GM18502 (cell line): Measurements from ENCODE around the gene OR13C3.
"Not testable (repeated sequence)": the region's sequence is repeated elsewhere in the genome, so short reads cannot be mapped to it uniquely, and the experiment has no call there.

ENCODE experiments used
- ATAC-seq: cut with Tn5 transposase; IDR thresholded peaks from one replicate; pipeline ENCODE4 v1.9.1; 2021; ENCODE audit warnings: mild to moderate bottlenecking; ENCODE audit not compliant: unreplicated experiment, poor library complexity

OR13C3 gene

DNA sequence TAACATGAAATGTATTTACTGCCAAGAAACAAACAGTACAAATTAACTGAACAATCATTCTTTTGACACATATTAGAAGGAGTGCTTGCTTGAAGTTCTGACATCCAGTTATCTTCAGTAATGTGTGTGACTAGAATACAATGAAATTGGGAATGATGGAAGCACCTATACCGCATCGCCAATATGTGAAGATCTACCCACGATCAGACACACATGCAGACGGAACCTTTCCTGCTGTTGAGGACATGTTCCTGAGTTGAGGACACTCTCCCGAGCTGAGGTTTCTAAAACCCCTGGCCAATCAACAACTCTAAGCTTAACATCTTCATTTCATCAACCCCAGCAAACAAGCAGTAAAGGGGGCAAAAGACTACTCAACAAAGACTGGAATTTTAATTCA lies at the start of gene OR13C3:
TSS of gene OR13C3 (minus strand) at position 101 of the 400 bp plus-strand sequence. CDS start 133 bp downstream, outside the sequence.
- no peak for ATAC-seq

DNA sequence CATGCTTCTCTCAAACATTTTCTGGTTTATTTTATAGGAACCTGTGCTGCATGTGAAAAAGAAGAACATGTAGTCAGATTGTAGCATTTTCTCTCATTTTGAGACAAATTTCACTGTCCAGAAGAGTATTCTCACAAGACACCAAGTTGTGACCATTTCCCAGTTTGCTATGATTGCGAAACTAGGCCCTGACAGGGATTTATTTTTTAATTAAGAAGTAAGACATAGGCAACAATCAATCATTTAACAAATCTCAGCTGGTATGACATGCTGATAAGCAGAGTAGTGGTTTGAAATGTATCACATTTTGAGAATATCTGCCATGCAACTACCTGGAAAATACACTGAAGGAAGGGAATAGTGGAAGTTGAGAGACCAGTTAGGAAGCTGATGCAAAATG lies 43.9 kb upstream of the OR13C3 start:
- ATAC-seq = no peak

DNA sequence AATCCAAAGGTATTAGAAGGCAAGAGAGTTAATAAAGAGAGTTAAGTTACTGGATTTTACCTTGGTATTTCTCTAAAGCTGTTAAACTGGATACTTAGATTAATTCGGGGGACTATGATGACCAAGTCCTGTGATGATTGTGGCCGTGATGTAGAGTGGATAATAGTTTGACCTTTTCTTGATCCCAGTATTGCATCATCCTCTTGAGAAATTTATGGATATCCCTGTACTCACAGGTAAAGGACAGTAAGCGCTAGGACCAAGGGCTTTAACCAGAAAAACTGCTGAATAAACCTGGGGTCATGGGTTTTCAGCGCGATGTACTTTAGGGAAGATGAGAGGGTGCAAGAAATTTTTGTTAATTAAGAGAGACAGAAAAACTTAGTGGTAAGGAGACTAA lies 40.6 kb upstream of the OR13C3 start:
- ATAC-seq = no peak

DNA sequence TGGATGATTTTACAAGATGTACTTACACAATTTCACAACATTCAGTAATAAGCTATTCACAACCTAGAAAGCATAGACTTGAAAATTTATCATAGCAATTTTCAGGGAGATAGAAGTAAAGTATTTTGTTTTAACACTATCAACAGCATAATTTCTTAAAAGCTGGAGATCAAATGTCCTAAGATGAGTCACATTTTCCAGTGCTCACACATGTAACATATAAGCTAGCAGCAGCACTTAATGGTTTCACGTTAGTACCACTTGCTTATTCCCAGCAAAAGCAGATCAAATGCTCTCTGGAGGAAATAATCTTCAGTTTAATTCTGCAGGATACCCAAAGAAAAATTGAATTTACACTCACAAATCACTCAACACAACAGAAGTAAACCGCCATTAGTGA lies 38.8 kb upstream of the OR13C3 start:
- no peak for ATAC-seq

DNA sequence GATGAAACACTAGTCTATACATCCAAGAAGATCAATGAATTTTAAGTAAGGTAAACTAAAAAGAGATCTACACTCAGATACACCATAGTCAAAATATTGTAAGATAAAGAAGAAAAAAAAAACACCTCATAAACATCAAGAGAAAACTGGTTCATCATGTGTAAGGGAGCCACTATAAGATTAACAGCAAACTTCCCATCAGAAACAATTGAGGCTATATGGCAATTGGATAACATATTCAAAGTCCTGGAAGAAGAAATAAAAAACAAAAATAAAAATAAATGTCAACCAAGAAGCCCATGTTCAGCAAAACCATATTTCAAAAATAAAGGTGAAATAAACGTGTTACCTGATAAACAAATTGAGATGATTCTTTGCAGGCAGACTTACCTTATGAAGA lies 36.0 kb upstream of the OR13C3 start:
- no peak for ATAC-seq

DNA sequence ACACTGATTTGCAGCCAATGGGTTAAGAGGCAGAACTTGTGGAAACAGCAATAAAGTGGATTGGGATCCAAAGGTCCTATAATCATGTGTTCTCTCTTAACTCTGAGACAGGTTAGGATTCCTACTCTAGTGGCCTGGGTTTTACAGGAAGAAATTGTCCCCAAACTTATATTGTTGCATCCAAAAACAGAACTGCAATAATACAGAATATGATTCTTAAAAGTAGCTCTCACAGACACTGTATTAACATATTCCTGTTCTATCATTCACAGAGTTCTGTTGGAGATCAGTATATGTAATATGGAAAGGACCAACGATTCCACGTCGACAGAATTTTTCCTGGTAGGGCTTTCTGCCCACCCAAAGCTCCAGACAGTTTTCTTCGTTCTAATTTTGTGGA lies 32.2 kb upstream of the OR13C3 start, which contains the start of gene OR13C8:
TSS of gene OR13C8 (plus strand) at position 301 of the 400 bp plus-strand sequence. CDS start at position 301, 0 bp downstream.
- no peak for ATAC-seq

DNA sequence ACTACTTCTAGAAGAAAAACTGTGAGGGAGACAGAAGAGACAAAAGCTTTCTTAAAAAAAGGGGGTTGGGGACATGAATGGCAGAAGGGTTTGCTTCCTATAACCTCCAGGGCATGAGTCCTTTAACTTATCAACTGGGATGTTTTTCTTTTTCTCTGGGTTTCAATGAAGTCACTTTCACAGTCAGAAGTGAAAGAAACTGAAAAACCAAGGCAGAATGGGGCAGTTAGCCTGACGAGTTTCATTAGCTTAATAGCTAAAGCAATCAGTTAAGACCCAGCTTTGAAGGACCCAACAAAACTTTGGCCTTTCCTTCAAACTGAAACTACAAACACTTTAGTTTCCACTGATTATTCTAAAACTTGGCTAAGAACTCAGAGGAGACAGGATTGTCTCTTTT lies 27.7 kb upstream of the OR13C3 start:
- ATAC-seq = no peak

DNA sequence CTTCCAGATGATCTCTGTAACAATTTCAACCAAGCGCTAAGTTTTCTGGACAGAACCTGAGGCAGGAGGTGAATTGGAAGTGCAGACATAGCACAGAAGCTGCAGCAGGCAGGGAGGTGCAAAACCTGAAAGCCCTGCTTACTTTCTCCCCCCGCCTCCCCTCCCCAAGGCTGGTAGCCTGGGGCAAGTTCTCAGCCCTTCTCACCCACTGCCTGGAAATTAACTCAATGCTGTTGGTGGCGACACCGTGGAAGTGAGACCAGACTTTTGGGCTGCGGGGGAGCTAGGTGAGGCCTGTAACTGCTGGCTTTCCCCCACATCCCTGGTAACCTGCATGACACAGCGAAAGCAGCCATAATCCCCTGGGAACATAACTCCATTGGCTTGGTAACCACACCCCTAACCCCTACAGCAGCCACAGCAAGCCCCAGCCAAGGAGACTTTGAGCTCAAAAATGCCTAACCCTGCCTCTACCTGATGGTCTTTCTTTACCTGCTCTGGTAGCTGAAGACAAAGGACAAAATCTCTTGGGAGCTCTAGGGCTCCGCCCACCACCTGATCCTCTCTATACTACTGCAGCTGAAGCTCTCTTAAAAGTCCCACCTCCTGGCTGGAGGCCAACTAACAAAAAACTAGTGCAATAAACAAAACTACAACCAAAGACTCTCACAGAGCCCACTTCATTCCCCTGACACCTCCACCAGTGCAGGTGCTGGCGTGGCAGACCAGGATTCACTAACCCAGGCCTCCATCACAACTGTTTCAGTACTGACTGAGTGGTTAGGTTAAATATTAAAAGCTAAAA lies 20.4 kb upstream of the OR13C3 start:
- no peak for ATAC-seq

DNA sequence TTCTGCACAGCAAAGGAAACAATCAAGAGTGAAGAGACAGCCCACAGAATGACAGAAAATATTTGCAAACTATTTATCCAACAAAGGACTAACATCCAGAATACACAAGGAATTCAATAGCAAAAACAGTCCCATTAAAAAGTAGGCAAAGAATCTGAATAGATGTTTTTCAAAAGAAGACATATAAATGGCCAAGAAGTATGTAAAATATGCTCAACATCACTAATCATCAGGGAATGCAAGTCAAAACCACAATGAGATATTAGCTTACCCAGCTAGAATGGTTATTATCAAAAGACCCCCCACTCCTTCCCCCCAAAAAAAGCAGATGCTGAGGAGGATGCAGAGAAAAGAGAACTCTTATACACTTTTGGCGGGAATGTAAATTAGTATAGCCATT lies 18.9 kb upstream of the OR13C3 start:
- no peak for ATAC-seq

DNA sequence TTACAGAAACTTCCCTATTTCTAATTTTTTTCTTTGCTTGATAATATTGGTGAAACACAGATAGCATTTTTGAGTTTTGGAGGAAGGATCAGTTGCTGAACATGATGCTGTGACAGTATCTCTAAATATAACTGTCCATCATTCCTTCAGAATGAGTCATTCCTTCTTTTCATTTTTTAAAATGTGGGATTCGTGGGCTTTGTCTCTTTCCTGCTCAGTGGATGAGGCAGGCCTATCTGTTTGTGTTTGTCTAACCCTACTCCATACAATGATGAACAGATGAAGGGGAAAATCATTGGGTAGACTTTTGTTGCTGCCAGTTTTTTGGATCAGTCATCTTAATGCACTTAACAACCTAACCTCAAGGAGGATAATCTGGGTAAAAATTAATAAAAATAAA lies 16.6 kb upstream of the OR13C3 start:
- ATAC-seq = no peak

DNA sequence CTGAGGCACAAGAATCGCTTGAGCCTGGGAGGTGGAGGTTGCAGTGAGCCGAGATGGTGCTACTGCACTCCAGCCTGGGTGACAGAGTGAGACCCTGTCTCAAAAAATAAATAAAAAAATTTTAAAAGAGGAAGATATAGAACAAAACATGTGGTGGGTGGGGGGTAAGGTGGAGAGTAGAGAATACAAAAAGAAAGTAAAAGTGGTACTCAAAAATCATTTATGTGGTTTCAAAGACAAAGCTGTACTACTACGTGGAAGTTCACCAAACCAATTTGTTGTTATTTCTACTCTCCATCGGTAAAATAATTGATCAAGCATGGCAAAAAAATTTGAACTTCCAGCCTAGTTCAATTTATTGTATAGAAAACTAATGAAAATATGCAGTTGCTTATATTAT lies 8.0 kb upstream of the OR13C3 start:
- no peak for ATAC-seq

DNA sequence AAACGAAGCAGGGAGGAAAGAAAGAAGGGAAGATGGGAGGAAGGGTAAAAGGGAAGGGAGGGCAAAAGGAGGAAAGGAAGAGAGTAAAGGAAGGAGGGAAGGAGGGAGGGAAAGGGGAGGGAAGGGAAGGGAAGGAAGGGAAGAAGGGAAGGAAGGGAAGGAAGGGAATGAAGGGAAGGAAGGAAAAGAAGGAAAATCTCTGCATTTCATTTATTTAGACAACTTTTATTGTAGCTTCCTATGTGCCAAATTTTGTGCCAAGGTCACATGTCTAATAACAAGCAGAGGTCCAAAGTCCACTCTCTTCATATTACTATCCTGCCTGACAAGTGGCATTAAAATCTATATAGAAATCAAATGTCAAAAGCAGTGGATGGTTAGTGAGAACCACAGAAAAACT lies 2.6 kb upstream of the OR13C3 start:
- ATAC-seq = no peak

DNA sequence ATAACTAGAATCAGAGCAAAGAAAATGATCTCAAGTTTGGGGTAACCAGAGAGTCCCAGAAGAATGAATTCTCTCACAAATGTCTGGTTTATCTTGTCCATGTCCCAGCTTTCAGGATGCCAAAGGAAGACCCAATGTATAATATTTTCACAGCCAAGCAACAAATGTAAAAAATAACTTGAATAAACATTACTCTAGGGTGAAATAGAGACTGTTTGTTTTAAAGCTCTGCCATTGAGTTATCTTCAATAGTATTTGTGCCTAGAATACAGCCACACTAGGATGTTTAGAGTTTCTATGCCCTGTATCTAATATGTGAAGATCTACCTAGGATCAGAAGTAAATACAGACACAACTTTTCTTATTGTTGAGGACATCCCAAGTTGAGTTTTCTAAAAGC lies 9.5 kb downstream of the OR13C3 start, which contains the start of gene OR13C4:
TSS of gene OR13C4 (minus strand) at position 101 of the 400 bp plus-strand sequence. CDS start at position 101, 0 bp downstream.
- no peak for ATAC-seq

DNA sequence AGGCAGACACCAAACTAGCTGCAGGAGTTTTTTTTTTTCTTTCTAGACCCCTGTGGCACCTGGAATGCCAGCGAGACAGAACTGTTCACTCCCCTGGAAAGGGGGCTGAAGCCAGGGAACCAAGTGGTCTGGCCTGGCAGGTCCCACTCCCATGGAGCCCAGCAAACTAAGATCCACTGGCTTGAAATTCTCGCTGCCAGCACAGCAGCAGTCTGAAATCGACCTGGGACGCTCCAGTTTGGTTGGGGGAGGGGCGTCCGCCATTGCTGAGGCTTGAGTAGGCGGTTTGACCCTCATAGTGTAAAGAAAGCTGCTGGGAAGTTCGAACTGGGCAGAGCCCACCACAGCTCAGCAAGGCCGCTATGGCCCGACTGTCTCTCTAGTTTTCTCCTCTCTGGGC lies 16.4 kb downstream of the OR13C3 start:
- ATAC-seq = not testable (repeated sequence)

DNA sequence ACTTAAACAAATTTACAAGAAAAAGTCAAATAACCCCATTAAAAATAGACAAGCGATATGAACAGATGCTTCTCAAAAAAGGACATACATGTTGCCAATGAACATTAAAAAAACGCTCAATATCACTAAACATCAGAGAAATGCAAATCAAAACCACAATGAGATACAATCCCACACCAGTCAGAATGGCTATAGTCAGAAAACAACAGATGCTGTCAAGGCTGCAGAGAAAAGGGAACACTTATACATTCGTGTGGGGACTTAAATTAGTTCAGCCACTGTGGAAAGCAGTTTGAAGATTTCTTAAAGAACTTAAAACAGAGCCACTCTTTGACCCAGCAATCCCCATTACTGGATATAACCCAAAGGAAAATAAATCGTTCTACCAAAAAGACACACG lies 21.8 kb downstream of the OR13C3 start:
- ATAC-seq = no peak

DNA sequence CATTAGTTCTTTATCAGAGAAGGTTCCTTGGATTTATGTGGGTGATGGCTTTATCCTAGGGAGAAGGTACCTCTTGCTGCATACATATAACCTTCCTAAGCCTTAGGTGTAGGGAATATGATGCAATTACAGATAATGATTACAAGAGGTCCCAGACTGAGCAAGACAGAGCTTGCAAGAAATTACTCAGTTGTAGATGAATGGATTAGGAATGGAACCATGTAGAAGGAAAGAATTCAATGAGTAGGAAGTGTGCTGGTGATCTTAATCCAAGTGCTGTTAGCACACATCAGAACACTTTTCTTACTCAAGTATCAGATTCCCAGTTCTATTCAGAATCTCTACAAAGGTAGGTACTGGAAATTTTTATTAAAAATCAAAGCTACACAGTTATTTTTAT lies 30.1 kb downstream of the OR13C3 start:
- ATAC-seq = no peak

DNA sequence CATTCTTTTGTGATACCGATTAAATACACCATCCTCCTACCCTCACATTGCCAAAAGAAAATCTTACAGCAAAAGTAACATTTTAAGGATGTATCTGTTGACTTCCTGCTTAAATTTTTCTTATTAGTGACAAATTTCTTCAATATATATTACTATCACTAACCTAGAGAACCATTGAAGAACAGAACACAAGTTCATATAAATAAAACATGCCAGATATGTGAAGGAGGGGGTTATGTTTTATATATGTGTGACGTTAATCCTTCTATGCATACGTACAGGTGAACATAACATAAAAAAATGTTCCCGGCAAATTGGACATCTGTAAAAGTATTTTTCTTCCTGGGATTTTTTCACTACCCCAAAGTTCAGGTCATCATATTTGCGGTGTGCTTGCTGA lies 32.7 kb downstream of the OR13C3 start, which contains the start of gene OR13F1:
TSS of gene OR13F1 (plus strand) at position 301 of the 400 bp plus-strand sequence. CDS start at position 301, 0 bp downstream.
- no peak for ATAC-seq

DNA sequence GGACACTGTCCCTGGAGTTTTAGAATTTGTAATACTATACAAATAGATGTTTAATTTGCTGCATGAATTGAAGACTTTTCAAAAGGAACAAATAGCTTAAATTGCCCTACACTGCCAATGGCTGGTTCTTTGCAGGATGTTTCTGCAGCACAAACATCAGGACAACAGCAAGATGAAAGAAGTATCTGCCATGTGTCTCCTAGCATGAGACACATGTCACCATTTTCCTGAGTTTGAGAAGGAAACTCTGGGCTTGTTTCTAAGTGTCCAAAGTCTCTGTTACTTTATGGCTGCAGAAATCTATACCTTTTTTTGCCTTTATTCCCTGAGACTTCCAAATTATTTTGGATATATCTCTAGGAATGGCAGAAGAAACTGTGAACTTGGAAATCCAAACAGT lies 33.2 kb downstream of the OR13C3 start:
- ATAC-seq = no peak

DNA sequence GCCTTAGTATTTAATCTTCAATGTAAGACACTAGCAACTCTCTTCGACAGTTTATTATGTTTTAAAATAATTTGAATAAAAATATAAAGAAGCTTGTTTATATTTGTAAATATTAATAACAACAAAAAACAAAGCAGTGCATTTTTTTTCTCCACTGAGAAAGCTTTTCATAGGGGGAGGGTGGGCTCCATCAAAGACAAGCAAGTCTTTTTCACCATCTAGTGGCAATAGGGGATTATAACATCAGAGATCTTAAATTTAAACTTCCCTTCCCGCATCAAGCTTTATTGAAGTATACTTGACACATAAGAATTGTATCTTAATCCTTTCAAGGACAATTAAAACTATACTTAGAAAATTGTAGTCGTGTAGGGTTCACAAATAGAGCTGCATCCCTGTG lies 41.8 kb downstream of the OR13C3 start:
- ATAC-seq = no peak
